RKO (cell line): ENCODE results near the gene VPS26B.
"Not testable (repeated sequence)": the region's sequence is repeated elsewhere in the genome, so short reads cannot be mapped to it uniquely, and the experiment has no call there.

Experiments
- DNase-seq: peaks from one replicate; pipeline ENCODE4 v3.0.0-alpha.2; 2016; ENCODE audit warnings: low spot score

Gene VPS26B

GRCh38 chr11:134282121-134283045 is 57.9 kb downstream of the VPS26B start:
- DNase-seq = no peak

GRCh38 chr11:134283461-134284230 is 59.2 kb downstream of the VPS26B start:
- no peak for DNase-seq

- not testable (repeated sequence) for DNase-seq
Observed at GRCh38 chr11:134284349-134284748, 59.9 kb downstream of the VPS26B start.

GRCh38 chr11:134287561-134287960 is 63.1 kb downstream of the VPS26B start:
- no peak for DNase-seq

GRCh38 chr11:134288486-134288885 is 64.0 kb downstream of the VPS26B start:
- DNase-seq = no peak

- DNase-seq = no peak
Observed at GRCh38 chr11:134289167-134289566, 64.7 kb downstream of the VPS26B start.

- no peak for DNase-seq
Observed at GRCh38 chr11:134289789-134290188, 65.3 kb downstream of the VPS26B start.

GRCh38 chr11:134290646-134291045 is 66.2 kb downstream of the VPS26B start:
- DNase-seq = no peak

GRCh38 chr11:134291196-134291595 is 66.7 kb downstream of the VPS26B start:
- DNase-seq = no peak

- no peak for DNase-seq
Observed at GRCh38 chr11:134292661-134293060, 68.2 kb downstream of the VPS26B start.

- no peak for DNase-seq
Observed at GRCh38 chr11:134293119-134294113, 68.9 kb downstream of the VPS26B start.

GRCh38 chr11:134294664-134295063 is 70.2 kb downstream of the VPS26B start:
- DNase-seq = no peak
